Cerebellar cortex (tissue), 1 donor: ENCODE data around the gene RFTN1.
A peak's percentile ranks its signal among the peaks of the same experiment; 100 is the strongest.

ENCODE experiments used
- DNase-seq: peaks from one replicate; pipeline ENCODE4 v3.0.0-alpha.2; 2015; ENCODE audit warnings: low spot score

RFTN1 gene, protein sequence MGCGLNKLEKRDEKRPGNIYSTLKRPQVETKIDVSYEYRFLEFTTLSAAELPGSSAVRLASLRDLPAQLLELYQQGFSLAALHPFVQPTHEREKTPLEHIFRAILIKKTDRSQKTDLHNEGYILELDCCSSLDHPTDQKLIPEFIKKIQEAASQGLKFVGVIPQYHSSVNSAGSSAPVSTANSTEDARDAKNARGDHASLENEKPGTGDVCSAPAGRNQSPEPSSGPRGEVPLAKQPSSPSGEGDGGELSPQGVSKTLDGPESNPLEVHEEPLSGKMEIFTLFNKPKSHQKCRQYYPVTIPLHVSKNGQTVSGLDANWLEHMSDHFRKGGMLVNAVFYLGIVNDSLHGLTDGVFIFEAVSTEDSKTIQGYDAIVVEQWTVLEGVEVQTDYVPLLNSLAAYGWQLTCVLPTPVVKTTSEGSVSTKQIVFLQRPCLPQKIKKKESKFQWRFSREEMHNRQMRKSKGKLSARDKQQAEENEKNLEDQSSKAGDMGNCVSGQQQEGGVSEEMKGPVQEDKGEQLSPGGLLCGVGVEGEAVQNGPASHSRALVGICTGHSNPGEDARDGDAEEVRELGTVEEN

DNA sequence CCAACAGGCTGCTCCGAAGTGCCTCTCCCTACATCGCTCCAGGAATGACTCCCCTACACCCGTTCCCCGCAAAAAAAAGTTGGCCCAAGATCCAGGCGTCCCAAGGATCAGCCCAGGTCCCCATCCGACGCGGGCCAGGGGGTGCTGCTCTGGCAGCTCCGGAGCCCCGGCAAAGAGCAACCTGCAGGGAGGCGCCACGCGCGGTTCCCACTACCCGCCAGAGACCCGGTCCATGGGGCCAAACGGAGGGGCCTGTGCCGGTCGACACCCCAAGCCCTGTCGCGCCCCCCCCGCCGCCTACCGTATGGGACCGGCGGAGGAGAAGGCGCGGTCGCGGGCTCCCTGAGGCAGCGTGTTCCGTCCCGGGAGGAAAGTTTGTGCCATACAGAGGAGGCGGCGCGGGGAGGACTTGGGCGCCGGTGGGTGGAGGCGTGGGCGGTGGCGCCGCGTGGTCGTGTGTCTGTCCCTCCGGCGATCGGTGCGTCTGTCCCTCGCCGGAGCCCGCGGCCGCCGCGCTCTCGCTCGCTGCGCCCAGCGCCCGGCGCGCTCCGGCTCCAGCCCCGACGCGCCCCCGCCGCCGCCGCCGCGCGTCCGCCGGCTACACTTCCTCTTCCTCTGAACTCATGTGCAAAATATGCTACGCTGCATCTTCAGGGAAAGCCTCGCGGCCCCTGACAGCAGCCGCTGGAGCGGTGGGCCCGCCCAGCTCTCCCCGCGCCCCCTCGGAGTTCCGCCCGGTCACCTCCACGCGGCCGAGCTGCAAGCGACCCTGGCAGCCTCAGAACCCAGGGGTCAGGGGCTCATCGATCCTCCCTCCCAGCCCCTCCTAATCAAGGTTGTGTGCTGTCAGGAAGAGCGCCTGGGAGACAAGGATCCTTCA, at the start of gene RFTN1:
RFTN1 (minus strand) TSS at position 559 of the 880 bp plus-strand sequence. CDS start 19,830 bp downstream, outside the sequence.
- no peak for DNase-seq

- no peak for DNase-seq
Measured at GRCh38 chr3:16559653-16560365, 46.3 kb upstream of the RFTN1 start.

GRCh38 chr3:16554126-16554525, 40.6 kb upstream of the RFTN1 start:
- DNase-seq: no peak

DNA sequence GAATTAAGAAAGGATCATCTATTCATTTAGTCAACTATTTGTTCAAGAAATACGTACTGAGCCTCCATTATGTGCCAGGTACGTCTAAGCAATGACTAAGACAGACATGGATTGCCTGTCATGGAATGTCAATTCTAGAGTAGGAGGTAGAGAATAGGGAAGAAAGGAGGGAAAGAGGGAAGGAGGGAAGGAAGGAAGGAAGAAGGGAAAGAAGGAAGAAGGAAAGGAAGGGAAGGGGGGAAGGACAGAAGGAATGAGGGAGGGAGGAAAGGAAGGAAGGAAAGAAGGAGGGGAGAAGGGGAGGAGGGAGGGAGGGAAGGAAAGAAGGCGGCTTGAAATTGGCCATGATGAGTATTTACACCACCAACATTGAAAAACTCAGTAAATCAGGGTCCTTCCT, 39.3 kb upstream of the RFTN1 start:
- DNase-seq: no peak

GRCh38 chr3:16551342-16551976, 38.0 kb upstream of the RFTN1 start:
- DNase-seq: no peak

- DNase-seq: peak; percentile 88
Measured at GRCh38 chr3:16550676-16551341, 37.3 kb upstream of the RFTN1 start.

GRCh38 chr3:16550305-16550675, 36.8 kb upstream of the RFTN1 start:
- DNase-seq: peak; percentile 70

DNA sequence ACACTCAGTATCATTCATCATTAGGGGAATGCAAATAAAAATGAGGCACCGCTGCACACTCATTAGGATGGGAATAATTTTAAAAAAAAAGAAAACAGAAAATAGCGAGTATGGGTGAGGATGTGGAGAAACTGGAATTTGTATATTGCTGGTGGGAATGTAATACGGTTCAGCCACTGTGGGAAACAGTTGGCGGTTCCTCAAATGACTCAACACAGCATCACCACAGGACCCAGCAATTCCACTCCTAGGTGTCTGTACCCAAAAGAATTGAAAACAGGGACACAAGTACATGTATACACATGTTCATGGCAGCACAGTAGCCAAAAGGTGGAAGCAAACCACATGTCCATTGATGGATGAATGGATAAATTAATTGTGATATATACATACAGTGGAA, 35.2 kb upstream of the RFTN1 start:
- DNase-seq: no peak

- no peak for DNase-seq
Measured at GRCh38 chr3:16547561-16548357, 34.3 kb upstream of the RFTN1 start.

DNA sequence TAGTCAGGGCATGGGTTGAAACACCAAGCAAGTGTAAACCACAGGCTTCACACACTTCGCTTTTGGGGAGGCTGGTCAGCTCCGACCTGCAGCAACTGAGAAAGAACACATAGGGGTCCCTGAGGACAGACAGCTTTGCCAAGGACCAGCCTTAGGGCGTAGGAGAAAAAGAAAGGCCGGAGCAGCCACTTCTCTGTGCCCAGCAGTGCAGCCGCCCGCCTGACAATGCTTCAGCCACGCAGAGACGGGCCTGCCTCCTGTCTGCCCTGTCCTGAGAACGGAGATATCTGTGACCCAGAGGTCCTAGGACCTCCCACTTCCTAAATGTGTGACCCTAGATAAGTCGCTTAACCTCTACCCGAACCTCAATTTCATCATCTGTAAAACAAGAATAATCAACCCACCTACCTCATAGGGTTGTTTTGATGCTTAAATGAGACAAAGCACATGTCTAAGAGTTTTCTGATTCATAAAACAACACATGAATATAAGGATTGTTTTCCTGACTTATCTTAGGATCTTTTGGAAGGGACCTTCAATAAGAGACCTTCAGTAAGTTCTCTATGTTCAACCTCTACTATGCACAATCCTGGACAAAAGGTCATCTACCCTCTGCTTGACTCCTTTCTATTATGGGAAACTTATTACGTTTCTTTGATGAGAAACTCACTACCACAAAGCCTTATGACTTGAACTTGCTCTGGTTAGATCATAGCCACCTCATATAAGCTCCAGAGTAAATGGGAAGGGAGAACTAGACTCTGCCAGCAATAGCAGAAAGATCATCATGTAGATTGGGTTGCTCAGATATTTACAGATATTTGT, 32.9 kb upstream of the RFTN1 start:
- DNase-seq: no peak

- DNase-seq: no peak
Measured at GRCh38 chr3:16545413-16546185, 32.1 kb upstream of the RFTN1 start.

- no peak for DNase-seq
Measured at GRCh38 chr3:16543242-16543864, 29.9 kb upstream of the RFTN1 start.

DNA sequence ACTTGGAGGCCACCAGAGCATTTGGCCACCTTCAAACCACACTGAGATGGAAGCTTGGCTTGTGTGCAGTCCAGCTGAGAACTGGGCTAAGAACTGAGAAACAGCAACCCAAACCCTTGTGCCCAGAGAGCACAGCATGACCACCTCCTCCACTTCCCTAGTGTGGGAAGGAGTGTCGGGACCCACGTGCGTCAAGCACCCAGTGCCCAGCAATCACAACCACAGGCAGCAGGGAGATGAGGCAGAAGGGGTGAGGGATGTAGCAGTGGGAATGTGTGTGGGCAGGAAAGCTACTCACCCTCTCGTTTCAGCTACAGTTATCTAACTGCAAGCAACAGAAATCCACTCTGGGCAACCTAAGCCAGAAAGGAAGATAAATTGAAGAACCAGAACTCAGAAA, 25.0 kb upstream of the RFTN1 start:
- no peak for DNase-seq

GRCh38 chr3:16536996-16537395, 23.5 kb upstream of the RFTN1 start:
- DNase-seq: no peak

DNA sequence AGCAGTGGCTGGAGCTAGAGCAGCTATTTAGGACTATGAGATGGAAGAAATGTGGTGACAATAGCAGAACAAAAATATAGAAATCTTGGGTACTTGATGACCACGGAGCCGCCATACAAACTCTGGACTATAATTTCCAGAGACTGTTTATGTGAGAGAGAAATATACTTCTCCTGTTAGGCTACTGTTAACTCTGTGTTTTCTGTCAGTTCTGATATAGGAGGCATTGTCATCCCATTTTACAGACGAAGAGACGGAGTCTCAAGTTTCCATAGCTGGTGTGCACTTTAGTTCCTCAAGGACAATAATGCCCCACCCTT, 22.8 kb upstream of the RFTN1 start:
- DNase-seq: no peak

DNA sequence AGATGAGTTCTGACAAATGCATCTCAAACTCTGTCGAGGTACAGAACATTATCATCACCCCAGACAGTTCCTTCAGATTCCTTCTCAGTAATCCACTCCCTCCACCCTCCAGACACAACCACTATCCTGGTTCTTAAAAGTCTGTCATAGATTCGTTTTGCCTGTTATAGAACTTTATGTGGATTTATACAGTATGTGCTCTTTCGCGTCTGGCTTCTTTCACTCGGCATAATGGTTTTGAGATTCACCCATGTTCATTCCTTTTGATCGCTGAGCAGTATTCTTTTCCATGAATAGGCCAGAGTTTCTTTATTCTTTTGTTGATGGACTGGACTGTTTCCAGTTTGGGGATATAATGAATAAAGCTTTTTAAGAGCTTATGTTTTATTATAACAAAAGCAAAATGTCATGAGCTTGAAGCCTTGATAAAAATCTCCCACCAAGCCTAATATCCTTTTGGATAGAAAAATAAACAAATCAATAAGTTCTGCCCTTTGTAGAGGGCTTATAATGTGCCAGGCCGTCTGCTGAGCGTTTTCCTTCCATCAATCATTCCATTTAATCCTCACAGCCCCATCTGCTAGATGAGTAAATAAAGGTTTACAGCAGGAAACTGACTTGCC, 21.3 kb upstream of the RFTN1 start:
- DNase-seq: no peak

DNA sequence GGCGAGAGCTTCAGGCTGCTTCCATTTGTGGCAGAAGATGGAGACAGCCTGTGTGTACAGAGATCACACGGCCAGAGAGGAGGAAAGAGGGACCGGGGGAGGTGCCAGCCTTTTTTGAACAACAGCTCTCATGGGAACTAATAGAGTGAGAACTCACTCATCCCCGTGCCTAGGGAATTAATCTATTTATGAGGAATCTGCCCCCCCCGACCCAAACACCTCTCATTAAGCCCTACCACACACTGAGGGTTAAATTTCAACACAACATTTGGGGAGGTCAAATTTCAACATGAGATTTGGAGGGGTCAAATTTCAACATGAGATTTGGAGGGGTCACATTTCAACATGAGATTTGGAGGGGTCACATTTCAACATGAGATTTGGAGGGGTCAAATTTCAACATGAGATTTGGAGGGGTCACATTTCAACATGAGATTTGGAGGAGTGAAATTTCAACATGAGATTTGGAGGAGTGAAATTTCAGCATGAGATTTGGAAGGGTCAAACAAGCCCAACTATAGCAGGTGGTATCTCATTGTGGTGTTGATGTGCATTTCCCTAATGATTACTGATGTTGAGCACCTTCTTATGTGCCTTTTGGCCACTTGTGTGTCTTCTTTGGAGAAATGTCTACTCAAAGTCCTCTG, 20.6 kb upstream of the RFTN1 start:
- no peak for DNase-seq
